Adrenal gland (tissue), 12 donors: ENCODE data around the gene HBM. TPM values are rescaled to one million over a fixed set of nuclear protein-coding genes. Genes with fewer than 3 reads are reported as not detected.

Experiments
- DNase-seq, 7 donors: peaks; one replicate each; pipeline ENCODE4 v3.0.0-alpha.2; 2019 to 2020
- H3K27ac ChIP-seq, 5 donors: fragments of 200-600 bp; sonication (generic) in 4 of 5; 1 replicate in 3 of 5; 2 replicates in 2 of 5; pipeline versions ENCODE4 v1.5.1 to v1.8.0; 2016 to 2020; ENCODE audit warnings: mild to moderate bottlenecking in 1 of 5
- H3K27me3 ChIP-seq: fragments of 200-600 bp; 2 replicates; pipeline ENCODE4 v1.8.0; 2021
- H3K36me3 ChIP-seq, 2 donors: fragments of 200-600 bp; replicated peaks in 1 of 2; 1 replicate in 1 of 2; 2 replicates in 1 of 2; pipeline versions ENCODE4 v1.5.1 to v1.8.0; 2018 to 2022
- H3K4me1 ChIP-seq, 2 donors: fragments of 200-600 bp; replicated peaks in 1 of 2; 1 replicate in 1 of 2; 2 replicates in 1 of 2; pipeline versions ENCODE4 v1.5.1 to v1.8.0; 2018 to 2021
- H3K4me3 ChIP-seq, 4 donors: fragments of 200-600 bp; sonication (generic) in 3 of 4; one replicate each; pipeline ENCODE4 v1.5.1; 2016 to 2018
- H3K9me3 ChIP-seq, 3 donors: fragments of 200-600 bp; sonication (generic) in 1 of 3; replicated peaks in 1 of 3; 1 replicate in 2 of 3; 2 replicates in 1 of 3; pipeline versions ENCODE4 v1.5.1 to v1.8.0; 2016 to 2021
- CTCF ChIP-seq, 6 experiments: fragments of 450-650 bp in 4 of 6; fragments of 200-600 bp in 2 of 6; sonication (generic) in 1 of 6; IDR thresholded peaks; 1 replicate in 5 of 6; 2 replicates in 1 of 6; pipeline versions ENCODE4 v1.5.1 to v1.8.0; 2016 to 2021; ENCODE audit warnings: antibody characterized with exemption in 6 of 6, mild to moderate bottlenecking in 2 of 6, moderate library complexity in 1 of 6
- POLR2A ChIP-seq, 2 donors: fragments of 450-650 bp; IDR thresholded peaks; one replicate each; pipeline ENCODE4 v1.6.1; 2017; ENCODE audit warnings: antibody characterized with exemption in 2 of 2, mild to moderate bottlenecking in 2 of 2, moderate library complexity in 1 of 2
- WGBS, 4 donors: extraction: QIAGEN DNeasy Blood & Tissue Kit in 2 of 4; methylation state at CpG; one replicate each; pipeline versions ENCODE4 v1.1.5 to v1.1.7; 2013 to 2017; 5-methylcytosine and 5-hydroxymethylcytosine counted together
- intact Hi-C, 2 donors: fragments of 100-400 bp; cut with DNase I; formaldehyde crosslinking; loops; one replicate each; pipeline versions ENCODE4 v1.14.1 to v1.15.0; 2022 to 2023
- polyA plus RNA-seq, 3 donors: library from polyadenylated mRNA; stranded (reverse); fragments of 200-250 nt in 2 of 3; fragments of 350-450 nt in 1 of 3; fragmentation: Illumina TruSeq in 1 of 3; extraction: RNeasy Lipid Tissue Mini Kit (QIAGEN cat#74804) in 1 of 3; gene quantifications; one replicate each; pipeline ENCODE4 v1.2.3, GENCODE V29; 2013 to 2014
- total RNA-seq, 9 donors: library from RNA; depleted of rRNA in 4 of 9; stranded (reverse); fragments of >200 nt in 4 of 9; fragments of 120-200 nt in 1 of 9; fragmentation: NEBNext Ultra II Directional in 1 of 9; extraction: Animal tissue kit (Norgen Biotek cat#: 25700) in 1 of 9; gene quantifications; one replicate each; pipeline versions ENCODE4 v1.1.0 to v1.2.4, GENCODE V29; 2013 to 2023
- donor health status: healthy with polysubstance abuse.
- donor health status: Bipolar disorder and iron deficiency.
- donor health status: DM: yes; HTN: yes; CAD: no.
- donor health status: DM: no; HTN: no; CAD: no.
- donor health status: DM: no; HTN: no; CAD: no.
- donor health status: DM: yes; HTN: yes; CAD: no.

Gene HBM
- total and polyA plus RNA-seq, 12 donors: 0.53 to 30.2 (median 0.61) TPM; not detected in 9

- no peaks in the 10 kb centered on the region for H3K36me3 ChIP-seq
- peaks cover 0 to 2% of the 10 kb centered on the region in 2 donors for H3K4me1 ChIP-seq
- H3K4me3 ChIP-seq: no peak overlapping the region
- H3K27ac ChIP-seq: no peak overlapping the region
- WGBS, 4 donors: 89 to 94% (median 93%) methylated on average over 13 to 15 of the region's 15 CpGs
- H3K27me3 ChIP-seq: no peaks in the 10 kb centered on the region
- intact Hi-C loops: no loop called here
- no peak for TF ChIP-seq CTCF (IDR thresholded peaks at IDR 0.05)
- TF ChIP-seq POLR2A (IDR thresholded peaks at IDR 0.05): no peak
- no peaks in the 10 kb centered on the region for H3K9me3 ChIP-seq
- no peak for DNase-seq
Observed at GRCh38 chr16:130533-131173, 35.1 kb upstream of the HBM start.

DNA sequence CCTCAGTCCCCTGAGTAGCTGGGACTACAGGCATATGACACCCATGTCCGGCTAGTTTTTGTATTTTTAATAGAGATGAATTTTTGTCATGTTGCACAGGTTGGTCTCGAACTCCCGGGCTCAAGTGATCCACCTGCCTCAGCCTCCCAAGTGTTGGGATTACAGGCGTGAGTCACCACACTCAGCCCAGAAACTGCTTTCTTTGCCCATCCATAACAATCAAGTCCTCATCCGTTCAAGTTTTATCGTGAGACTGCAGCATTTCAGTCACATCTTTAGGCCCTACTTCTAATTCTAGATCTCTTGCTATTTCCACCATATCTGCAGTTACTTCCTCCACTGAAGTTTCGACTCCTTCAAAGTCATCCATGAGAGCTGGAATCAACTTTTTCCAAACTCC is 33.7 kb upstream of the HBM start:
- no peak for DNase-seq
- TF ChIP-seq CTCF (IDR thresholded peaks at IDR 0.05) (no peak), POLR2A (IDR thresholded peaks at IDR 0.05) (no peak)

DNA sequence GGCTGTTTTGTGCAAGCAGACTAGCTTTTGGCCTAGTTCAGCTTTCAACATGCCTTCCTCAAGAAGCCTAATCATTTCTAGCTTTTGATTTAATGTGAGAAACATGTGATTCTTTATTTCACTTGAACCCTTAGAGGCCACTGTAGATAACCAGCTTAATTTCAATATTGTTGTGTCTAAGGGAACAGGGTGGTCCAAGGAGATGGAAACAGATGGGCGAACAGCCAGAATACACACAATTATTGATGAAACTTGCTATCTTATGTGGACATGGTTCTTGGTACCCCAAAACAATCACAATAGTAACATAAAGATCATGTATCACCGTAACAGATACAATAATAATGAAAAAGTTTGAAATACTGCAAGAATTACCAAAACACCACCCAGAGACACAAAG is 32.1 kb upstream of the HBM start:
- no peak overlapping the region for H3K4me3 ChIP-seq
- WGBS, 4 donors: 85 to 98% (median 94%) methylated on average over 2 of the region's 2 CpGs
- TF ChIP-seq POLR2A (IDR thresholded peaks at IDR 0.05): no peak
- TF ChIP-seq CTCF (IDR thresholded peaks at IDR 0.05): no peak
- DNase-seq: no peak
- no peaks in the 10 kb centered on the region for H3K27me3 ChIP-seq
- H3K4me1 ChIP-seq: peaks cover 5 to 16% of the 10 kb centered on the region in 2 donors
- no peaks in the 10 kb centered on the region for H3K36me3 ChIP-seq
- H3K27ac ChIP-seq: no peak overlapping the region
- no peaks in the 10 kb centered on the region for H3K9me3 ChIP-seq
- intact Hi-C loops: no loop called here

More for the DNA sequence above, 33.7 kb upstream of the HBM start:
- Histone ChIP-seq H3K27ac (no peak overlapping the region), H3K9me3 (no peaks in the 10 kb centered on the region), H3K27me3 (no peaks in the 10 kb centered on the region), H3K36me3 (no peaks in the 10 kb centered on the region), H3K4me3 (no peak overlapping the region), H3K4me1 (peaks cover 0 to 12% of the 10 kb centered on the region in 2 donors)
- WGBS, 4 donors: 91 to 96% (median 94%) methylated on average over 7 of the region's 7 CpGs
- intact Hi-C loops: no loop called here

- no peaks in the 10 kb centered on the region for H3K9me3 ChIP-seq
- peak overlapping the region in 3 of 4 donors; percentile 15 to 84 (median 78) for H3K4me3 ChIP-seq
- intact Hi-C loops: no loop called here
- TF ChIP-seq POLR2A (IDR thresholded peaks at IDR 0.05) (no peak), CTCF (IDR thresholded peaks at IDR 0.05) (no peak)
- no peaks in the 10 kb centered on the region for H3K36me3 ChIP-seq
- no peaks in the 10 kb centered on the region for H3K27me3 ChIP-seq
- peak overlapping the region in 2 of 5 donors; percentile 55 to 91 for H3K27ac ChIP-seq
- peak in 4 of 7 donors; percentile 23 to 31 (median 26) for DNase-seq
- peaks cover 5 to 16% of the 10 kb centered on the region in 2 donors for H3K4me1 ChIP-seq
- WGBS, 4 donors: 1 to 2% (median 1%) methylated on average over 11 to 30 of the region's 30 CpGs
Observed at GRCh38 chr16:138049-138417, 27.7 kb upstream of the HBM start.
